Neural crest cell (in vitro differentiated cells): Measurements from ENCODE around the gene WDR43. TPM values are rescaled to one million over a fixed set of nuclear protein-coding genes. Genes with fewer than 3 reads are reported as not detected.
"Not testable (repeated sequence)": the region's sequence is repeated elsewhere in the genome, so short reads cannot be mapped to it uniquely, and the experiment has no call there.

ENCODE experiments used
- DNase-seq: peaks from one replicate; pipeline ENCODE4 v3.0.0; 2021; ENCODE audit warnings: low read depth, mixed read lengths, low spot score
- H3K27ac Mint-ChIP-seq: one replicate; pipeline ENCODE4 v1.8.0; 2021; ENCODE audit warnings: mild to moderate bottlenecking, mixed read lengths; ENCODE audit not compliant: unreplicated experiment
- H3K27me3 Mint-ChIP-seq: 2 replicates; pipeline ENCODE4 v1.8.0; 2021; ENCODE audit warnings: low read depth, mild to moderate bottlenecking, mixed read lengths
- H3K36me3 Mint-ChIP-seq: 2 replicates; pipeline ENCODE4 v1.8.0; 2021; ENCODE audit warnings: low read depth, mild to moderate bottlenecking, mixed read lengths
- H3K4me1 Mint-ChIP-seq: 2 replicates; pipeline ENCODE4 v1.8.0; 2021; ENCODE audit warnings: mixed read lengths
- H3K4me3 Mint-ChIP-seq: one replicate; pipeline ENCODE4 v1.8.0; 2021; ENCODE audit warnings: mild to moderate bottlenecking, mixed read lengths
- H3K9me3 Mint-ChIP-seq: 2 replicates; pipeline ENCODE4 v1.8.0; 2021; ENCODE audit warnings: mixed read lengths
- total RNA-seq: library from RNA; stranded (reverse); gene quantifications from 2 replicates; pipeline ENCODE4 v1.2.1, GENCODE V29; 2021
- TF ChIP-seq, protein P1 (sequence below): fragments of 200-600 bp; sonication (generic); conservative IDR thresholded peaks from 2 replicates; pipeline ENCODE4 v1.5.0; 2021; ENCODE audit warnings: antibody characterized with exemption, mild to moderate bottlenecking

WDR43 gene
- total RNA-seq, 1 donor from 2014 or later: 70.6 TPM

DNA sequence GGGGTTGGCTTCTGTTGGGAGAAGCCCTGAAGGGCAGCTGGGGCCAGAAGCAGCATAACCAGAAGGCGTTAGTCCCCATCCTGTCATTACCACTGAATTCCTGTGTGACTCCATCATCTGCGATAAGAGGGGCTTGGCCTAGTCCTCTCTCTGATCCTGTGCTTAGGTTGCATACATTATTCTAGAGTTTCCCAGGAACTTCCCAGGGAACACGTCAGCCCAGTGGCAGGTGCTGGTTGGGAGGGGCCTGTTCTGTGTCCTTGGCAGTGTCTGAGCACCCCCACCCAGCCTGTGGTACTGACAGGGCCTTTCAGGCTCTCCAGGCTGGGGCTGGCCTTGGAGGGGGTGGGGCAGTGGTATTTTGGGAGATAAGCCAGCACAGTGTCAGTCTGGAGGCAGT lies 82.1 kb downstream of the WDR43 start:
- peaks cover under 1% of the 10 kb centered on the region for H3K4me1 Mint-ChIP-seq
- no peak for DNase-seq
- H3K27me3 Mint-ChIP-seq: no peaks in the 10 kb centered on the region
- H3K4me3 Mint-ChIP-seq: no peak overlapping the region
- no peaks in the 10 kb centered on the region for H3K36me3 Mint-ChIP-seq
- TF ChIP-seq, protein P1, sequence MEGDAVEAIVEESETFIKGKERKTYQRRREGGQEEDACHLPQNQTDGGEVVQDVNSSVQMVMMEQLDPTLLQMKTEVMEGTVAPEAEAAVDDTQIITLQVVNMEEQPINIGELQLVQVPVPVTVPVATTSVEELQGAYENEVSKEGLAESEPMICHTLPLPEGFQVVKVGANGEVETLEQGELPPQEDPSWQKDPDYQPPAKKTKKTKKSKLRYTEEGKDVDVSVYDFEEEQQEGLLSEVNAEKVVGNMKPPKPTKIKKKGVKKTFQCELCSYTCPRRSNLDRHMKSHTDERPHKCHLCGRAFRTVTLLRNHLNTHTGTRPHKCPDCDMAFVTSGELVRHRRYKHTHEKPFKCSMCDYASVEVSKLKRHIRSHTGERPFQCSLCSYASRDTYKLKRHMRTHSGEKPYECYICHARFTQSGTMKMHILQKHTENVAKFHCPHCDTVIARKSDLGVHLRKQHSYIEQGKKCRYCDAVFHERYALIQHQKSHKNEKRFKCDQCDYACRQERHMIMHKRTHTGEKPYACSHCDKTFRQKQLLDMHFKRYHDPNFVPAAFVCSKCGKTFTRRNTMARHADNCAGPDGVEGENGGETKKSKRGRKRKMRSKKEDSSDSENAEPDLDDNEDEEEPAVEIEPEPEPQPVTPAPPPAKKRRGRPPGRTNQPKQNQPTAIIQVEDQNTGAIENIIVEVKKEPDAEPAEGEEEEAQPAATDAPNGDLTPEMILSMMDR: no peak
- no peaks in the 10 kb centered on the region for H3K9me3 Mint-ChIP-seq
- H3K27ac Mint-ChIP-seq: no peak overlapping the region

DNA sequence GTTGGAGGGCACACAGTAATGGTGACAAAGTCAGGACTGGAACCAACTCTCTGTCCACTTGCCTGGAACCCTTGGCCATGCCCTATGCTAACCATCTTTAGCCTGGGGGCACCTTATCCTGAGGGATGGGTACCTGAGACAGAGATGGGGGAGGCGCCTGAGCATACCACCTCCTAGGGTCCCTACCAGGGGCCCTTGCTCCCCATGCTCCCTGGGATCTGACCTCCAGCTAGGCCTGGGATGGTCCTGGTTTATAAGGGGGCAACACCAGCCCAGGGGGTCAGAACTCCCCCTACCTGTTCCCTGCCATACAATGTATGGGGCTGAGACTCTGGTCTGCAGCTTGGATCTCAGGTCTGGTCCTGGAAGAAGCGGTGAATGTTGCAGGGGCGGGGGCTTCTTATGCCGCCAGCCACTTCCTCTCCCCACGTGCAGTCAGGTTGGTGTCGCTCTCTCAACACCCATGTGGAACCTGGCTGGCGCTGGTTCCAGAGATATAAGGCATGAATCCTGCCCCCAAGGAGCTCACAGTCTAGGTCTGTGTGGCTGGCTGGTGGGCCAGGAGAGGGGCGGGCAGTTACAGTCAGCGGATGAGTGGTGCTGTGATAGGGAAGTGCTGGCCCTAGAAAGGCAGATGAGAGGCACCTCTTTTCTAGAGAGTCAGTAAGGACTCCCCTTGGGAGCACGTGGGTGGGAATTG lies 82.9 kb downstream of the WDR43 start:
- no peaks in the 10 kb centered on the region for H3K27me3 Mint-ChIP-seq
- no peaks in the 10 kb centered on the region for H3K36me3 Mint-ChIP-seq
- no peak overlapping the region for H3K27ac Mint-ChIP-seq
- H3K4me3 Mint-ChIP-seq: no peak overlapping the region
- no peaks in the 10 kb centered on the region for H3K9me3 Mint-ChIP-seq
- no peak for DNase-seq
- TF ChIP-seq, protein P1: no peak
- H3K4me1 Mint-ChIP-seq: no peaks in the 10 kb centered on the region

DNA sequence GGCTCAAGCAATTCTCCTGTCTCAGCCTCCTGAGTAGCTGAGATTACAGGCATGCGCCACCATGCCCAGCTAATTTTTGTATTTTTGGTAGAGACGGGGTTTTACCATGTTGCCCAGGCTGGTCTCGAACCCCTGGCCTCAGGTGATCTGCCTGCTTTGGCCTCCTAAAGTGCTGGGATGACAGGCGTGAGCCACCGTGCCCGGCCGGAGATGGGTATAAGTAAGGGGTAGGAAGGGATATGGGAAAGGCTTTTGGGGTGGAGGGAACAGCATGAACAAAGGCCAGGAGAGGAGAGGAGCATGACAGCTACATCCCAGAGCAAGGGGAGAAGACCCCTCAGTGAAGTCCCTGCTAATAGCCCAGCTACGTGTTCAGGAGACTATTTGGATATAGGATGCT lies 83.5 kb downstream of the WDR43 start:
- H3K36me3 Mint-ChIP-seq, H3K4me1 Mint-ChIP-seq, H3K27me3 Mint-ChIP-seq, H3K27ac Mint-ChIP-seq, DNase-seq, H3K4me3 Mint-ChIP-seq, H3K9me3 Mint-ChIP-seq: not testable (repeated sequence)

DNA sequence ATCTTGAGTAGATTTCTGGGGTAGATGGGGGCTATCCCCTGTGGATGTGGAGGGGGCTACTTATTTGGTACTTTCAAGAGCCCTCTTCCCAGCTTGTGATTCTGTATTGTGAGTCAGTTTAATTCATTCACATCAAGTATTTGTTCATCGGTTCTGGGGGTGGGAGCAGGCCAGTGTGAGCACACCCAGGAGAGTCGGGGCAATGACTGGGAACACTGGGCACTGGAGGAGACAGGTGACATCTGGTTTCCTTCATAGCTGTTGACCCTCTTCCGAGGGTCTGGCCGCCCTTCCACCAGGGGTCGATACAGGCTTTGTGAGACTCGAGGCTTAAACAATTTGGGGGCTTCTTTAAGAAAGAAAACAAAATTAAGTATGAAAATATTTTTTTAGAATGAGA lies 84.1 kb downstream of the WDR43 start:
- Mint-ChIP-seq H3K27ac (no peak overlapping the region), H3K36me3 (no peaks in the 10 kb centered on the region), H3K4me1 (no peaks in the 10 kb centered on the region), H3K9me3 (no peaks in the 10 kb centered on the region), H3K27me3 (no peaks in the 10 kb centered on the region), H3K4me3 (no peak overlapping the region)
- no peak for DNase-seq
- TF ChIP-seq, protein P1: no peak

DNA sequence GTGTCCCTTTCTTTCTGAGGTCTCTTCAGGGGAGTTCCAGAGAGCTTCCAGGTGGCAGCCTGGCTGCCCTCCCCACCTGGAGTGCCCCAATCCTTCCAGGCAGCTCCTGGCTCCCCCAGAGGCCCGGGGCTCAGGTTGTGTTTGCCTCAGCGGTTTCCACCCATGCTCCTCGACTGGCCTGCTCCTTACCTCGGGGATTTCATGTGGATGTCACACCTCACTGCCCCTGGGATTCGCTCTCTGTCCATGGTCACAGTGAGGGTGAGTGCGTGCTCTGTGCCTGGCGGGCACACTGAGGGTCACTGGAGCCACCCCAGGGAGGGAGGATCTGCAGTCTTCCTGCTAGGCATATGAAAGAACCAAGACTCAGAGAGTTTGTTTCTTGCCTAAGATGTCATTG lies 84.6 kb downstream of the WDR43 start:
- Mint-ChIP-seq H3K9me3 (no peaks in the 10 kb centered on the region), H3K4me1 (no peaks in the 10 kb centered on the region), H3K27ac (no peak overlapping the region), H3K4me3 (no peak overlapping the region), H3K36me3 (no peaks in the 10 kb centered on the region), H3K27me3 (no peaks in the 10 kb centered on the region)
- TF ChIP-seq, protein P1: no peak
- no peak for DNase-seq

- no peaks in the 10 kb centered on the region for H3K9me3 Mint-ChIP-seq
- H3K27me3 Mint-ChIP-seq: no peaks in the 10 kb centered on the region
- H3K27ac Mint-ChIP-seq: peak overlapping the region; percentile 27
- TF ChIP-seq, protein P1: no peak
- H3K4me3 Mint-ChIP-seq: no peak overlapping the region
- no peaks in the 10 kb centered on the region for H3K36me3 Mint-ChIP-seq
- no peak for DNase-seq
- no peaks in the 10 kb centered on the region for H3K4me1 Mint-ChIP-seq
Measured at GRCh38 chr2:28979576-28980366, 85.3 kb downstream of the WDR43 start.
